MM.1S (cell line): ENCODE results near the gene CMIP.

ENCODE experiments used
- DNase-seq: peaks from one replicate; pipeline ENCODE4 v3.0.0-alpha.2; 2015
- H2AFZ ChIP-seq: fragments of 300-600 bp; sonication (generic); 2 replicates; pipeline ENCODE4 v1.6.0; 2016; ENCODE audit warnings: antibody characterized with exemption, low read length
- H3F3A ChIP-seq: fragments of 300-600 bp; sonication (generic); 2 replicates; pipeline ENCODE4 v1.6.1; 2016; ENCODE audit warnings: mild to moderate bottlenecking, antibody characterized with exemption, low read length, moderate library complexity, mixed read lengths; ENCODE audit not compliant: insufficient read depth
- H3K27ac ChIP-seq: fragments of 300-600 bp; sonication (generic); 2 replicates; pipeline ENCODE4 v1.5.1; 2016; ENCODE audit warnings: mild to moderate bottlenecking, low read length
- H3K27me3 ChIP-seq: fragments of 300-600 bp; sonication (generic); replicated peaks from 2 replicates; pipeline ENCODE4 v1.6.0; 2016; ENCODE audit warnings: low read length; ENCODE audit not compliant: insufficient read depth
- H3K36me3 ChIP-seq: fragments of 300-600 bp; sonication (generic); replicated peaks from 2 replicates; pipeline ENCODE4 v1.6.1; 2016; ENCODE audit warnings: mild to moderate bottlenecking, low read length, mixed read lengths; ENCODE audit not compliant: insufficient read depth
- H3K4me1 ChIP-seq: fragments of 300-600 bp; sonication (generic); 2 replicates; pipeline ENCODE4 v1.6.1; 2016; ENCODE audit warnings: low read length, mixed read lengths
- H3K4me2 ChIP-seq: fragments of 300-600 bp; sonication (generic); 2 replicates; pipeline ENCODE4 v1.6.0; 2016; ENCODE audit warnings: low read depth, low read length
- H3K4me3 ChIP-seq: fragments of 300-600 bp; sonication (generic); 2 replicates; pipeline ENCODE4 v1.5.1; 2016; ENCODE audit warnings: low read length, mixed read lengths
- H3K79me2 ChIP-seq: fragments of 300-600 bp; sonication (generic); 2 replicates; pipeline ENCODE4 v1.6.1; 2016; ENCODE audit warnings: mixed run types, low read length, mixed read lengths
- H3K9ac ChIP-seq: fragments of 300-600 bp; sonication (generic); 2 replicates; pipeline ENCODE4 v1.6.1; 2016; ENCODE audit warnings: low read length, mixed read lengths
- H3K9me2 ChIP-seq: fragments of 300-600 bp; sonication (generic); replicated peaks from 2 replicates; pipeline ENCODE4 v1.6.1; 2016; ENCODE audit warnings: mild to moderate bottlenecking, low read length, mixed read lengths; ENCODE audit not compliant: insufficient read depth
- H3K9me3 ChIP-seq: fragments of 300-600 bp; sonication (generic); replicated peaks from 2 replicates; pipeline ENCODE4 v1.6.1; 2016; ENCODE audit warnings: mild to moderate bottlenecking, low read length, mixed read lengths; ENCODE audit not compliant: insufficient read depth
- H4K20me1 ChIP-seq: fragments of 300-600 bp; sonication (generic); 2 replicates; pipeline ENCODE4 v1.6.1; 2016; ENCODE audit warnings: mild to moderate bottlenecking, low read length, moderate library complexity, mixed read lengths; ENCODE audit not compliant: insufficient read depth
- CTCF ChIP-seq: fragments of 300-600 bp; sonication (generic); IDR thresholded peaks from 2 replicates; pipeline ENCODE4 v1.5.1; 2016; ENCODE audit warnings: antibody characterized with exemption, low read length, mixed read lengths
- EZH2 ChIP-seq: fragments of 300-600 bp; sonication (generic); optimal IDR thresholded peaks from 2 replicates; pipeline ENCODE3; 2017; ENCODE audit warnings: low read depth, mild to moderate bottlenecking, antibody characterized with exemption, low read length, mixed read lengths
- EZH2phosphoT487 ChIP-seq: fragments of 300-600 bp; sonication (generic); IDR thresholded peaks from 2 replicates; pipeline ENCODE4 v1.6.1; 2018; ENCODE audit warnings: antibody characterized with exemption, low read length

The CMIP gene

GRCh38 chr16:81655469-81656162, 211.0 kb downstream of the CMIP start:
- no peak overlapping the region for H2AFZ ChIP-seq
- peaks cover 24% of the 10 kb centered on the region for H3F3A ChIP-seq
- no peak overlapping the region for H3K9ac ChIP-seq
- H3K4me1 ChIP-seq, result peaks cover 43% of the 10 kb centered on the region
- H4K20me1 ChIP-seq, result no peaks in the 10 kb centered on the region
- H3K79me2 ChIP-seq, result peaks cover 40% of the 10 kb centered on the region
- H3K4me3 ChIP-seq, result no peak overlapping the region
- H3K36me3 ChIP-seq, result no peaks in the 10 kb centered on the region
- no peak overlapping the region for H3K4me2 ChIP-seq
- no peaks in the 10 kb centered on the region for H3K27me3 ChIP-seq
- H3K27ac ChIP-seq, result peak overlapping the region; percentile 29; the same call in 1 of the 2 replicates
- no peaks in the 10 kb centered on the region for H3K9me2 ChIP-seq
- TF ChIP-seq CTCF, result no peak
- TF ChIP-seq EZH2, result no peak
- no peak for TF ChIP-seq EZH2phosphoT487
- DNase-seq, result no peak
- H3K9me3 ChIP-seq, result no peaks in the 10 kb centered on the region

DNA sequence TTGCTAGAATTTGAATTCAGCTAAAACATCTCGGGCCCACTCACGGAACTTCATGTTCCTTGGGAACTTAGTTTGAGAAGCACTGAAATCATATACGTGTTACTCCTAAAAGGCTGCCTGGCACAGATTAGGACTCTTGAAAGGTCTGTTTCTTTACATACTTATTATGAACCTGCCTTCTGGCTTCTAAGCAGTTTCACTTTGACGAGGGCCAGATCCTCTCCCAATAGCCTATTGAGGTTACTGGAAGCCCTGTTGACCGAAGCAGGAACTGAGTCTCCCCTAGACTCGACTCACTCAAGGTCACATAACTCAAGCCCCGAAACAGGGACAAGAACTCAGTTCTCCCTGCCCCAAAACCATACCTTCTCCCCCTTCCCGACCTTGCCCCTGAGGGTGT, 212.6 kb downstream of the CMIP start:
- Histone ChIP-seq H3K27me3 (no peaks in the 10 kb centered on the region), H3K4me2 (peak overlapping the region; percentile 61), H3F3A (peaks cover 24% of the 10 kb centered on the region), H3K27ac (peak overlapping the region; percentile 84), H2AFZ (peak overlapping the region; percentile 35; the same call in 1 of the 2 replicates), H3K79me2 (peaks cover 28% of the 10 kb centered on the region), H3K4me1 (peaks cover 35% of the 10 kb centered on the region), H3K9ac (peak overlapping the region; percentile 55), H3K36me3 (no peaks in the 10 kb centered on the region), H4K20me1 (no peaks in the 10 kb centered on the region), H3K9me2 (no peaks in the 10 kb centered on the region), H3K9me3 (no peaks in the 10 kb centered on the region), H3K4me3 (0 out of 2 replicates have a peak overlapping the region, but pooled peaks have one; percentile 12)
- peak; percentile 70 for DNase-seq
- TF ChIP-seq CTCF (no peak), EZH2phosphoT487 (no peak), EZH2 (no peak)

DNA sequence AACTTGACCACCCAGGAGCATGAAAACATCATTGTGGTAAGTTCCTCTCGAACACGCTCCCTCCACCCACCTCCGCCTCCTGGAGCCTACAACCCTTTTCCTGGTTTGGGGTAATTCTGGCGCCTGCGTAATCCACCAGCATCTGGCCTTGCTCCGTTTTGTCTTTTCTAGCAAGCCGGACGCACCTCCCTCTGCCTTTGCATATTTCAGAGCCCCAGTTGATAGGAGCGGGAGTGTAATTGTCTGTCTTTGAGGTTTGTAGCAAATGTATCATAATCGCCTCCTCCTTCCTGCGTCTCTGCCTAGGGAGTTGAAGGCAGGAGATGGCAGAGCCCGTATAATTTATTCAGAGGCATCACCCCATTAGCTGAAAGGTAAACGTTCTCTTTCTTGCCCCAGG, 213.2 kb downstream of the CMIP start:
- no peaks in the 10 kb centered on the region for H3K9me3 ChIP-seq
- peaks cover 18% of the 10 kb centered on the region for H3F3A ChIP-seq
- no peak for DNase-seq
- H3K27me3 ChIP-seq, result no peaks in the 10 kb centered on the region
- no peaks in the 10 kb centered on the region for H3K9me2 ChIP-seq
- no peaks in the 10 kb centered on the region for H3K36me3 ChIP-seq
- peak overlapping the region; percentile 61; the same call in 1 of the 2 replicates for H3K4me2 ChIP-seq
- H4K20me1 ChIP-seq, result no peaks in the 10 kb centered on the region
- TF ChIP-seq EZH2phosphoT487, result no peak
- TF ChIP-seq EZH2, result no peak
- no peak for TF ChIP-seq CTCF
- H3K4me1 ChIP-seq, result peaks cover 35% of the 10 kb centered on the region
- H3K9ac ChIP-seq, result peak overlapping the region; percentile 55
- H2AFZ ChIP-seq, result peak overlapping the region; percentile 35; the same call in 1 of the 2 replicates
- no peak overlapping the region for H3K4me3 ChIP-seq
- H3K79me2 ChIP-seq, result peaks cover 23% of the 10 kb centered on the region
- H3K27ac ChIP-seq, result peak overlapping the region; percentile 84
